Body of pancreas (tissue), 4 donors: ENCODE measurements around the gene RAB20. TPM values are rescaled to one million over a fixed set of nuclear protein-coding genes. Genes with fewer than 3 reads are reported as not detected.

Source experiments
- ATAC-seq: fragments of 150-250 bp; one replicate; pipeline ENCODE4 v1.9.1; 2016
- DNase-seq, 4 donors: peaks; one replicate each; pipeline ENCODE4 v3.0.0-alpha.2; 2019
- H3K27ac ChIP-seq, 4 donors: fragments of 200-600 bp; sonication (generic); 1 replicate in 3 of 4; 2 replicates in 1 of 4; pipeline versions ENCODE4 v1.5.1 to v1.6.1; 2016 to 2019; ENCODE audit warnings: mild to moderate bottlenecking in 1 of 4, mixed read lengths in 1 of 4, moderate library complexity in 1 of 4
- H3K27me3 ChIP-seq, 2 donors: fragments of 200-600 bp; sonication (generic); one replicate each; pipeline ENCODE4 v1.6.0; 2016; ENCODE audit warnings: mild to moderate bottlenecking in 1 of 2
- H3K36me3 ChIP-seq, 2 donors: fragments of 200-600 bp; sonication (generic); replicated peaks in 1 of 2; 2 replicates each; pipeline ENCODE4 v1.5.1; 2016; ENCODE audit warnings: low read depth in 2 of 2; ENCODE audit not compliant: insufficient read depth in 1 of 2
- H3K4me1 ChIP-seq: fragments of 200-600 bp; sonication (generic); one replicate; pipeline ENCODE4 v1.6.0; 2016
- H3K4me3 ChIP-seq, 2 donors: fragments of 200-600 bp; sonication (generic); 1 replicate in 1 of 2; 2 replicates in 1 of 2; pipeline ENCODE4 v1.5.1; 2016 to 2019
- H3K9me3 ChIP-seq, 3 donors: fragments of 200-600 bp; sonication (generic); 1 replicate in 2 of 3; 2 replicates in 1 of 3; pipeline ENCODE4 v1.5.1; 2016
- CTCF ChIP-seq, 7 experiments: fragments of 450-650 bp in 4 of 7; fragments of 200-600 bp in 3 of 7; sonication (generic) in 3 of 7; IDR thresholded peaks; one replicate each; pipeline ENCODE4 v1.5.1; 2016 to 2019; ENCODE audit warnings: antibody characterized with exemption in 7 of 7
- POLR2A ChIP-seq, 3 donors: fragments of 450-650 bp; IDR thresholded peaks; one replicate each; pipeline ENCODE4 v1.6.1; 2016; ENCODE audit warnings: antibody characterized with exemption in 3 of 3, mild to moderate bottlenecking in 2 of 3
- WGBS, 2 donors: methylation state at CpG; one replicate each; pipeline ENCODE4 v1.1.5; 2017; 5-methylcytosine and 5-hydroxymethylcytosine counted together
- intact Hi-C: fragments of 100-400 bp; cut with DNase I; formaldehyde crosslinking; loops from one replicate; pipeline ENCODE4 v1.15.1; 2023
- total RNA-seq, 2 donors: library from RNA; depleted of rRNA; stranded (reverse); fragments of >200 nt; gene quantifications; one replicate each; pipeline ENCODE4 v1.1.0, GENCODE V29; 2016

Gene RAB20
- total RNA-seq, 2 donors from 2014 or later = 23.1 to 35.5 TPM

- 87 to 91% methylated on average over 12 of the region's 12 CpGs for WGBS, 2 donors
- no peaks in the 10 kb centered on the region for H3K27me3 ChIP-seq
- H3K36me3 ChIP-seq = no peaks in the 10 kb centered on the region
- H3K4me1 ChIP-seq = peaks cover 5% of the 10 kb centered on the region
- H3K4me3 ChIP-seq = no peak overlapping the region
- intact Hi-C loops = no loop called here
- DNase-seq = no peak
- H3K27ac ChIP-seq = no peak overlapping the region
- no peaks in the 10 kb centered on the region for H3K9me3 ChIP-seq
- TF ChIP-seq CTCF (IDR thresholded peaks at IDR 0.05) = no peak
- no peak for TF ChIP-seq POLR2A (IDR thresholded peaks at IDR 0.05)
- ATAC-seq = no peak
These were observed 85.3 kb downstream of the RAB20 start for GRCh38 chr13:110476220-110476617.

DNA sequence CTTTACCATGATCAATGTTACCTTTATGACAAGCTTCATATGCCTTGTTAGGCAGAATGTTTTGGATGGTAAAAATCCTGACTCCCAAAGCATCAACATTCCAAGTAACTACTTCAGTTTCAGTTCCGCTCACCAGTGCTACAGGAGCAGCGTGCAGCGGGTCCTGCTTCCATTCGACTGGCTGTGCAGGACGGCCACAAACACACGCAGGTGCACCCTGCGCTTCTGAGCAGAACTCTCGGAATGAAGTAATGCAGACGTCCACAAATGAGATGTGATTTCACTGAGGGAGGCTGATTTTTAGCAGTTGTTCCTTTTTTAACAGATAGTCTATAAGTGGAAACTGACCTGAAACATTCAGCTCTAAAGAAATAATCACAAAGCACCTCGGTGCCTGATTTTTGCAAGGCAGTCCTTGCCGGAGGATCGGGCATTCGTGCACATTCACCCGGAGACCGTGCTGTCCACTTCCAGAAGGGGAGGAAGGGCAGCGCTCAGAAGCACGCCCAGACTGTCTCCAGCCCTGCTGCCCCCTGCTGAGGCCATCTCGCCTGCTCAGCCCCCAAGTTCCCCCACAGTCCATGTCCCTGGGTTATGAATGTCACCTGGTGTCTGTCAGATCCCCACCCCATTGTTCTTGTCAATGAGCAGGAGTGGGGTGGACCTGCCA lies 85.8 kb downstream of the RAB20 start:
- no peaks in the 10 kb centered on the region for H3K36me3 ChIP-seq
- no peak overlapping the region for H3K4me3 ChIP-seq
- H3K27ac ChIP-seq = no peak overlapping the region
- peaks cover 5% of the 10 kb centered on the region for H3K4me1 ChIP-seq
- intact Hi-C loops = no loop called here
- TF ChIP-seq POLR2A (IDR thresholded peaks at IDR 0.05) (no peak), CTCF (IDR thresholded peaks at IDR 0.05) (no peak)
- no peaks in the 10 kb centered on the region for H3K9me3 ChIP-seq
- 90 to 91% methylated on average over 18 of the region's 18 CpGs for WGBS, 2 donors
- no peak for ATAC-seq
- DNase-seq = no peak
- no peaks in the 10 kb centered on the region for H3K27me3 ChIP-seq

DNA sequence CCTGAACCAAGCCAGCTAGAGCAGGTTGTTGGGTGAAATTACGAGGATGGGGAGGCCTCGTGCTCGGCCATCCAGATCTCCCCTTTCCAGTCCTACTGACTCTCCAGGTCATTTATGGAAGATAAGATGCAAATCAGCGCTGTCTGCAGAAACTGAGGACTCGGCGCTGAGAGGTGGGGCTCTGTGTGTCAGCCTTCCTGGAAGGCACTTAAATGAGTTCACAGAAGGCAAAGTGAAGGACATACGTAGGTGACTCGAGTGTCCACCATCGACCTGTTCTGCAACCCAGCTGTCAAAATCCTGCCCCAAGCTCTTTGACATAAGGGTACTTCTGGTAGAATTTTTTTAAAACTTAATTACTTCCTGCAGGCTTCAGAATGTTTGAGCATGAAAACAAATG lies 86.4 kb downstream of the RAB20 start:
- ATAC-seq (no peak), DNase-seq (no peak)
- TF ChIP-seq CTCF (IDR thresholded peaks at IDR 0.05) = no peak
- TF ChIP-seq POLR2A (IDR thresholded peaks at IDR 0.05) = no peak
- peaks cover 5% of the 10 kb centered on the region for H3K4me1 ChIP-seq
- H3K9me3 ChIP-seq = no peaks in the 10 kb centered on the region
- WGBS, 2 donors = 70 to 86% methylated on average over 9 of the region's 9 CpGs
- no peak overlapping the region for H3K4me3 ChIP-seq
- no peak overlapping the region for H3K27ac ChIP-seq
- intact Hi-C loops = no loop called here
- no peaks in the 10 kb centered on the region for H3K27me3 ChIP-seq
- H3K36me3 ChIP-seq = no peaks in the 10 kb centered on the region

- no peak for ATAC-seq
These were observed 86.8 kb downstream of the RAB20 start for GRCh38 chr13:110474713-110475112.

More at GRCh38 chr13:110474713-110475112, 86.8 kb downstream of the RAB20 start:
- WGBS, 2 donors = 79 to 87% methylated on average over 21 of the region's 21 CpGs
- Histone ChIP-seq H3K27me3 (no peaks in the 10 kb centered on the region), H3K36me3 (no peaks in the 10 kb centered on the region), H3K9me3 (no peaks in the 10 kb centered on the region), H3K4me1 (peaks cover 5% of the 10 kb centered on the region), H3K4me3 (no peak overlapping the region), H3K27ac (no peak overlapping the region)
- no peak for TF ChIP-seq POLR2A (IDR thresholded peaks at IDR 0.05)
- no peak for TF ChIP-seq CTCF (IDR thresholded peaks at IDR 0.05)
- intact Hi-C loops = no loop called here
- DNase-seq = no peak

Other genes starting within 250 kb of the RAB20 start
- gene NAXD, start 53.8 kb upstream of the RAB20 start, total RNA-seq = 10 to 100 TPM; 23.4 to 27.5 TPM
- 10 to 100 TPM; 30.1 to 43.5 TPM for gene CARS2, start 144.4 kb upstream of the RAB20 start, total RNA-seq
- 1 to 10 TPM; 3.4 to 4.6 TPM for gene ING1, start 152.0 kb upstream of the RAB20 start, total RNA-seq